ENCODE results near the gene KMT2D.
"Not testable (repeated sequence)": the region's sequence is repeated elsewhere in the genome, so short reads cannot be mapped to it uniquely, and the experiment has no call there.

Gene KMT2D

GRCh38 chr12:49068879-49069506 is 8.4 kb upstream of the KMT2D start:
- H3K4me3 ChIP-seq (replicated peaks; ENCODE audit: low read depth, low read length): peak overlapping the region; percentile 75
- TF ChIP-seq CTCF (IDR thresholded peaks at IDR 0.05; ENCODE audit: low read depth, low read length, missing control alignments): no peak
- DNase-seq (ENCODE audit: extremely low read depth, low read depth): no peak

- H3K4me3 ChIP-seq (replicated peaks; ENCODE audit: low read depth, low read length): no peak overlapping the region
- TF ChIP-seq CTCF (IDR thresholded peaks at IDR 0.05; ENCODE audit: low read depth, low read length, missing control alignments): no peak
- no peak for DNase-seq (ENCODE audit: extremely low read depth, low read depth)
Measured at GRCh38 chr12:49066120-49066519, 5.5 kb upstream of the KMT2D start.

- no peak overlapping the region for H3K4me3 ChIP-seq (replicated peaks; ENCODE audit: low read depth, low read length)
- TF ChIP-seq CTCF (IDR thresholded peaks at IDR 0.05; ENCODE audit: low read depth, low read length, missing control alignments): no peak
- DNase-seq (ENCODE audit: extremely low read depth, low read depth): no peak
Measured at GRCh38 chr12:49064767-49065152, 4.2 kb upstream of the KMT2D start.

- peak overlapping the region; percentile 92; the same call in 1 of the 2 replicates for H3K4me3 ChIP-seq (replicated peaks; ENCODE audit: low read depth, low read length)
- DNase-seq (ENCODE audit: extremely low read depth, low read depth): not testable (repeated sequence)
Measured at GRCh38 chr12:49061916-49062315, 1.3 kb upstream of the KMT2D start.

GRCh38 chr12:49061157-49061650 is 610 bp upstream of the KMT2D start:
- no peak for TF ChIP-seq CTCF (IDR thresholded peaks at IDR 0.05; ENCODE audit: low read depth, low read length, missing control alignments)
- peak overlapping the region; percentile 92 for H3K4me3 ChIP-seq (replicated peaks; ENCODE audit: low read depth, low read length)
- no peak for DNase-seq (ENCODE audit: extremely low read depth, low read depth)

GRCh38 chr12:49059299-49060171 is 1.1 kb downstream of the KMT2D start:
- peak overlapping the region; percentile 92 for H3K4me3 ChIP-seq (replicated peaks; ENCODE audit: low read depth, low read length)
- DNase-seq (ENCODE audit: extremely low read depth, low read depth): no peak
- no peak for TF ChIP-seq CTCF (IDR thresholded peaks at IDR 0.05; ENCODE audit: low read depth, low read length, missing control alignments)

- no peak for TF ChIP-seq CTCF (IDR thresholded peaks at IDR 0.05; ENCODE audit: low read depth, low read length, missing control alignments)
- H3K4me3 ChIP-seq (replicated peaks; ENCODE audit: low read depth, low read length): peak overlapping the region; percentile 92
- DNase-seq (ENCODE audit: extremely low read depth, low read depth): no peak
Measured at GRCh38 chr12:49059045-49059298, 1.6 kb downstream of the KMT2D start.
